Ascending aorta (tissue), 2 donors: ENCODE data around the gene USP17L10. TPM values are rescaled to one million over a fixed set of nuclear protein-coding genes. Genes with fewer than 3 reads are reported as not detected.
"Not testable (repeated sequence)": the region's sequence is repeated elsewhere in the genome, so short reads cannot be mapped to it uniquely, and the experiment has no call there.

Experiments
- DNase-seq, 2 donors: peaks; one replicate each; pipeline ENCODE4 v3.0.0-alpha.2; 2019; ENCODE audit warnings: low spot score in 2 of 2
- H3K27ac ChIP-seq, 2 donors: fragments of 200-600 bp; sonication (generic); one replicate each; pipeline ENCODE4 v1.5.1; 2016 to 2017; ENCODE audit warnings: mild to moderate bottlenecking in 1 of 2
- H3K27me3 ChIP-seq: fragments of 200-600 bp; sonication (generic); one replicate; pipeline ENCODE4 v1.5.1; 2017
- H3K36me3 ChIP-seq, 2 donors: fragments of 200-600 bp; sonication (generic); one replicate each; pipeline ENCODE4 v1.5.1; 2016
- H3K4me1 ChIP-seq, 2 donors: fragments of 200-600 bp; sonication (generic); one replicate each; pipeline ENCODE4 v1.5.1; 2016 to 2017; ENCODE audit warnings: mild to moderate bottlenecking in 1 of 2
- H3K4me3 ChIP-seq, 2 donors: fragments of 200-600 bp; sonication (generic); one replicate each; pipeline ENCODE4 v1.5.1; 2016 to 2017; ENCODE audit warnings: mild to moderate bottlenecking in 1 of 2
- H3K9me3 ChIP-seq, 2 donors: fragments of 200-600 bp; sonication (generic); one replicate each; pipeline ENCODE4 v1.5.1; 2016
- intact Hi-C: fragments of 100-400 bp; cut with DNase I; formaldehyde crosslinking; loops from one replicate; pipeline ENCODE4 v1.15.1; 2023
- total RNA-seq: library from RNA; depleted of rRNA; stranded (reverse); fragments of >200 nt; gene quantifications from one replicate; pipeline ENCODE4 v1.1.0, GENCODE V29; 2016

The USP17L10 gene
- total RNA-seq, 1 donor from 2014 or later: not detected

- H3K9me3 ChIP-seq, H3K27ac ChIP-seq, H3K27me3 ChIP-seq, H3K4me1 ChIP-seq, H3K4me3 ChIP-seq, intact Hi-C loops, DNase-seq, H3K36me3 ChIP-seq: not testable (repeated sequence)
Measured at GRCh38 chr4:9257824-9258223, 47.4 kb downstream of the USP17L10 start, which contains the start of gene USP17L20. Gene USP17L20 (plus strand): TSS chr4:9258124. CDS start chr4:9258124, 0 bp downstream.

Other genes with a start within 250 kb of the USP17L10 start
- gene FAM90A26, start 40.2 kb upstream of the USP17L10 start, total RNA-seq: not detected
- not detected for gene USP17L11, start 4.7 kb downstream of the USP17L10 start, total RNA-seq
- gene USP17L12, start 9.5 kb downstream of the USP17L10 start, total RNA-seq: not detected
- not detected for gene USP17L13, start 14.2 kb downstream of the USP17L10 start, total RNA-seq
- gene USP17L15, start 23.7 kb downstream of the USP17L10 start, total RNA-seq: not detected
- gene USP17L17, start 33.2 kb downstream of the USP17L10 start, total RNA-seq: not detected
- not detected for gene USP17L18, start 38.0 kb downstream of the USP17L10 start, total RNA-seq
- gene USP17L19, start 42.7 kb downstream of the USP17L10 start, total RNA-seq: not detected
- not detected for gene USP17L20, start 47.5 kb downstream of the USP17L10 start, total RNA-seq
- not detected for gene USP17L21, start 52.2 kb downstream of the USP17L10 start, total RNA-seq
- gene USP17L22, start 57.0 kb downstream of the USP17L10 start, total RNA-seq: not detected
- gene USP17L24, start 114.5 kb downstream of the USP17L10 start, total RNA-seq: not detected
- gene USP17L25, start 119.3 kb downstream of the USP17L10 start, total RNA-seq: not detected
- not detected for gene USP17L26, start 124.0 kb downstream of the USP17L10 start, total RNA-seq
- gene USP17L5, start 128.7 kb downstream of the USP17L10 start, total RNA-seq: not detected
- not detected for gene USP17L27, start 133.5 kb downstream of the USP17L10 start, total RNA-seq
- not detected for gene USP17L28, start 138.2 kb downstream of the USP17L10 start, total RNA-seq
- not detected for gene USP17L29, start 143.0 kb downstream of the USP17L10 start, total RNA-seq
- not detected for gene USP17L30, start 152.5 kb downstream of the USP17L10 start, total RNA-seq
- not detected for gene DEFB131A, start 233.8 kb downstream of the USP17L10 start, total RNA-seq